Stimulated activated memory B cell treated with anti-CD40 and anti-IgM and Interleukin-4, amounts not matched to agents 10 μg/mL and 1 μg/mL and 100 μg/mL, for 72 hours (primary cell): ENCODE data around the gene NPR3.

Experiments
- ATAC-seq: fragments of 150-1000 bp; cut with Tn5 transposase; 2 replicates; pipeline ENCODE4 v1.10.0; 2021
- H3K27ac Mint-ChIP-seq: one replicate; pipeline ENCODE4 v1.8.0; 2022; ENCODE audit warnings: mild to moderate bottlenecking, mixed read lengths
- H3K27me3 Mint-ChIP-seq: one replicate; pipeline ENCODE4 v1.8.0; 2022; ENCODE audit warnings: mixed read lengths
- H3K36me3 Mint-ChIP-seq: one replicate; pipeline ENCODE4 v1.8.0; 2022; ENCODE audit warnings: mixed read lengths
- H3K4me1 Mint-ChIP-seq: one replicate; pipeline ENCODE4 v1.8.0; 2022; ENCODE audit warnings: mixed read lengths
- H3K4me3 Mint-ChIP-seq: one replicate; pipeline ENCODE4 v1.8.0; 2022; ENCODE audit warnings: mild to moderate bottlenecking, moderate library complexity, mixed read lengths
- H3K9me3 Mint-ChIP-seq: one replicate; pipeline ENCODE4 v1.8.0; 2022; ENCODE audit warnings: mixed read lengths

NPR3 gene

GRCh38 chr5:32770444-32770843, 59.3 kb downstream of the NPR3 start:
- no peaks in the 10 kb centered on the region for H3K36me3 Mint-ChIP-seq
- H3K27me3 Mint-ChIP-seq = peaks cover 12% of the 10 kb centered on the region
- H3K9me3 Mint-ChIP-seq = peaks cover 4% of the 10 kb centered on the region
- H3K4me1 Mint-ChIP-seq = no peaks in the 10 kb centered on the region
- H3K27ac Mint-ChIP-seq = no peak overlapping the region
- no peak overlapping the region for H3K4me3 Mint-ChIP-seq
- no peak for ATAC-seq

GRCh38 chr5:32771037-32771436, 59.9 kb downstream of the NPR3 start:
- Mint-ChIP-seq H3K27ac (no peak overlapping the region), H3K36me3 (no peaks in the 10 kb centered on the region), H3K4me1 (no peaks in the 10 kb centered on the region), H3K9me3 (peaks cover 4% of the 10 kb centered on the region), H3K27me3 (peaks cover 7% of the 10 kb centered on the region), H3K4me3 (no peak overlapping the region)
- no peak for ATAC-seq

DNA sequence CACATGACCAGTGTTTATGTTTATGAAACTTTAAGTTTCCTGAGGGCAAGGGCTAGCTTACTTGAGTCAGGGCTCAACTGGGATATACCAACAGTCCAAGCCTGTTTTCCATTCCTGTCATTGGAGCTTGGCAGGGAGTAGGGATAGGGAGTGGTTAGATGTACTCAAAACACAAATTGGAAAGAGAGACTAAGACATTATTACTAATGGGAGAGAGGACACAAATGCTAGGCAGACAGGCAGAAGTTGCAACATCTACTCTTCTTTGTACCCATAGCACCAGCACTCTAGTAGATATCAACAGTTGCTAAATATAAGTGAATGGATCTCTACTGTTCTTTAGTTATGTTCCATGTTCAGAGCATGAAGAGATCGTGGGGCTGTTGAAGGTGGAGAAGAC, 62.8 kb downstream of the NPR3 start:
- Mint-ChIP-seq H3K36me3 (no peaks in the 10 kb centered on the region), H3K9me3 (peaks cover 2% of the 10 kb centered on the region), H3K27ac (no peak overlapping the region), H3K4me3 (no peak overlapping the region), H3K27me3 (no peaks in the 10 kb centered on the region), H3K4me1 (no peaks in the 10 kb centered on the region)
- no peak for ATAC-seq

GRCh38 chr5:32776200-32776599, 65.1 kb downstream of the NPR3 start:
- Mint-ChIP-seq H3K9me3 (peaks cover 2% of the 10 kb centered on the region), H3K36me3 (no peaks in the 10 kb centered on the region), H3K4me1 (no peaks in the 10 kb centered on the region), H3K27me3 (no peaks in the 10 kb centered on the region), H3K27ac (no peak overlapping the region), H3K4me3 (no peak overlapping the region)
- no peak for ATAC-seq

- Mint-ChIP-seq H3K9me3 (no peaks in the 10 kb centered on the region), H3K27me3 (no peaks in the 10 kb centered on the region), H3K4me1 (no peaks in the 10 kb centered on the region), H3K36me3 (no peaks in the 10 kb centered on the region), H3K4me3 (no peak overlapping the region), H3K27ac (no peak overlapping the region)
- ATAC-seq = no peak
Measured at GRCh38 chr5:32777222-32777621, 66.1 kb downstream of the NPR3 start.

DNA sequence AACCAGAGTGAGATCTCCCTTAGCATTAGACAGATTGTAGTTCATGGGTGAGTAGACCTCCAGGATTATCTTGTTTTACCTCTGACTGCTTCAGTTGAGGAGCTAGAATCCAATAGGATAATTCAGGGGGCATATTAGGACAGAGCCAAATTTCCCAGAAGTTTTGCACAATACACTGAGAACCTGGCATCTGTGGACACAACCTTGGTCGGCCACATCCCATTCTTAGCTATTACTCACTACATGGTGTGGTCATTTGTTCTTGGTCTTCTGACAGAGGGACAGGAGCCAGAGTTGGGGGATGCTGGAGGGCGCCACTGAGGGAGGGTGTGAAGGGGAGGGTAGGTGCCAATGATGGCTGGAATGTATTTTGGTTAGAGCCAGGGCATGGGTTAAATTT, 66.6 kb downstream of the NPR3 start:
- ATAC-seq = no peak
- Mint-ChIP-seq H3K27me3 (no peaks in the 10 kb centered on the region), H3K9me3 (no peaks in the 10 kb centered on the region), H3K4me1 (no peaks in the 10 kb centered on the region), H3K27ac (no peak overlapping the region), H3K36me3 (no peaks in the 10 kb centered on the region), H3K4me3 (no peak overlapping the region)

DNA sequence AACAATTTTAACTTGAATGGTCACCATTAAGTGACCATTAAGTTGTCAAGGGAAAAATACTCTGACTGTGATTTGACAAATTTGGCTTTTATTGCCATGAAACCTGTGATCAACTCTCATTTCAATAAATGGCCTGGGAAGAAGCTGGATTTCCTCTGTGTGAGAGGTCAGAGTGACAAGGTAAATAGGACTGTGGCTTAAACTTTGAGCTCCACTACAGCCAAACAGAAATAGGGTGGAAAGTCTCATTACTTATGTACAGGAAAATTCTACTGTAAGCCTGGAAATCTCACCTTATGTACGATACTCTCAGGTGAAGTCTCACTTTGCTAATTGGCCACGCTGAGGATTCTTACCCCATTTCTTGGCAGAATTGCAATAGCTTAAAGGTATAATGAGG, 67.3 kb downstream of the NPR3 start:
- Mint-ChIP-seq H3K27ac (no peak overlapping the region), H3K4me3 (no peak overlapping the region), H3K9me3 (no peaks in the 10 kb centered on the region), H3K27me3 (no peaks in the 10 kb centered on the region), H3K36me3 (no peaks in the 10 kb centered on the region), H3K4me1 (no peaks in the 10 kb centered on the region)
- ATAC-seq = no peak

DNA sequence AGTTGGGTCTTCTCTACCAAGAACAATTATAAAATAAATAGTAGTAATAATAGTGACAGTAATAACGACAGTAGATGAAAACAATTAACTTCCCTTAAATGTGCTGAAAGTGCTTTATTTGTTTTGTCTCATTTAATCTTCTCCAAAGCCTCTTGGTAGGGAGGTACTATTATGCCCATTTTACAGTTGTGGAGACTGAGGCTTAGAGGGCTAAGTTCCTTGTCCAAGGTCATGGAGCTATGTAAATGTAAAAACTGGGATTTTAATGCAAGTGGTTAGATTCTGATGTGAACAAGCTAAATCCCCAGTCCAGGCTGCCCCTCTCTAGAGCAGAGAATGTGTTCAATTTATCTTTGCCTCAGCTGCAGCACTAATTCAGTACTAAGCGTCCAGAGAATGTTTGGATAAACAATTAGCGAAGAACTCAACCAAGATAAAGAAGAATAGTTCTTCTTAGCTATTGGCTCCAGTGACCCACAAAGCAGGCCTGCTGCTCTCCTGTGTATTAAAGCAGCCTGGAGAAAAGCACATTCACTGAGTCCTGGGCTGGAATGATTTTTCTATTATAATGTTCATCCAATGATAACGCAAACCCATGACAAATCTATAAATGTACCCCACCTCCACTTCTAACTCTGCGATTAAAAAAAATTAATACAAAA, 68.8 kb downstream of the NPR3 start:
- no peak for ATAC-seq
- Mint-ChIP-seq H3K27ac (no peak overlapping the region), H3K4me1 (no peaks in the 10 kb centered on the region), H3K27me3 (no peaks in the 10 kb centered on the region), H3K36me3 (no peaks in the 10 kb centered on the region), H3K9me3 (no peaks in the 10 kb centered on the region), H3K4me3 (no peak overlapping the region)

- Mint-ChIP-seq H3K9me3 (no peaks in the 10 kb centered on the region), H3K4me3 (no peak overlapping the region), H3K4me1 (no peaks in the 10 kb centered on the region), H3K27ac (no peak overlapping the region), H3K27me3 (no peaks in the 10 kb centered on the region), H3K36me3 (no peaks in the 10 kb centered on the region)
- no peak for ATAC-seq
Measured at GRCh38 chr5:32780508-32780919, 69.4 kb downstream of the NPR3 start.

DNA sequence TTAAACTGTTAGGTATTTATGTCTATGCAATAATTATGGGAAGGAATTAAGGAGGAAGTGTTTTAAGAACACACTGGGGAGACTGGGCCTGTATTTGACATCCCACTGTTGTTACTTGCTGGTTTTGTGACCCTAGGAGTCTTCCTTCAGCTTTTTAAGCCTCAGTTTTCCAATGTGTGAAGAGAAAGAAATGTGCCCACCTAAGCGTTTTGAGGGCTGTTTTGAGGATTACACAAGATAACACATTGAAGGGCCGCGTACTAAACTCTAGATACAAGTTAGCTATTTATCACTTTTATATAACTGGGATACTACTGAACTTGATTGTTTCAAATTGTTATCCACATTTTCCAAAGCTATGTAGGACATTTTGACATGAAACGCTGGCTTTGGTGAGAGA, 72.5 kb downstream of the NPR3 start:
- Mint-ChIP-seq H3K4me3 (no peak overlapping the region), H3K27ac (no peak overlapping the region), H3K36me3 (no peaks in the 10 kb centered on the region), H3K4me1 (no peaks in the 10 kb centered on the region), H3K9me3 (no peaks in the 10 kb centered on the region), H3K27me3 (no peaks in the 10 kb centered on the region)
- ATAC-seq = no peak

- no peaks in the 10 kb centered on the region for H3K4me1 Mint-ChIP-seq
- no peaks in the 10 kb centered on the region for H3K27me3 Mint-ChIP-seq
- H3K36me3 Mint-ChIP-seq = no peaks in the 10 kb centered on the region
- no peak overlapping the region for H3K4me3 Mint-ChIP-seq
- H3K27ac Mint-ChIP-seq = no peak overlapping the region
- H3K9me3 Mint-ChIP-seq = no peaks in the 10 kb centered on the region
- ATAC-seq = no peak
Measured at GRCh38 chr5:32785611-32786254, 74.6 kb downstream of the NPR3 start.

DNA sequence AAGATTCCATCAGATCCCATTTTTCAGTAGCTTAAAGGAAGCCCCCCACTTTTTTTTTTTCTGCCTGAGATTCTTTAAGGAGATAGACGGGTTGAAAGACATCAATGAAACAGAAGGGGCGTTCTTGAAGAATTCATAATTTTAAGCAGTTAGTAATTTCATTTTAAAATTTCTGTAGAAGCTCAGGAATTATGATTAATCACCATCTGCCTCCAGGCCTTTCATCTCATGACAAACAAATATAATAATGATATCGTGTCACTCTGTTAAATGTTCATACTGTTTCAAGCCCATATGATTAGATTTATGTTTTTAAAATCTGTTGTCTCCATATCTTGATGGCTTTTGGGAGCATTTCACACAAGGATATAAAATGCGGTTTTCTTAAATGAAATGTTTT, 75.2 kb downstream of the NPR3 start:
- Mint-ChIP-seq H3K4me3 (no peak overlapping the region), H3K9me3 (no peaks in the 10 kb centered on the region), H3K27me3 (no peaks in the 10 kb centered on the region), H3K27ac (no peak overlapping the region), H3K36me3 (no peaks in the 10 kb centered on the region), H3K4me1 (no peaks in the 10 kb centered on the region)
- ATAC-seq = no peak

DNA sequence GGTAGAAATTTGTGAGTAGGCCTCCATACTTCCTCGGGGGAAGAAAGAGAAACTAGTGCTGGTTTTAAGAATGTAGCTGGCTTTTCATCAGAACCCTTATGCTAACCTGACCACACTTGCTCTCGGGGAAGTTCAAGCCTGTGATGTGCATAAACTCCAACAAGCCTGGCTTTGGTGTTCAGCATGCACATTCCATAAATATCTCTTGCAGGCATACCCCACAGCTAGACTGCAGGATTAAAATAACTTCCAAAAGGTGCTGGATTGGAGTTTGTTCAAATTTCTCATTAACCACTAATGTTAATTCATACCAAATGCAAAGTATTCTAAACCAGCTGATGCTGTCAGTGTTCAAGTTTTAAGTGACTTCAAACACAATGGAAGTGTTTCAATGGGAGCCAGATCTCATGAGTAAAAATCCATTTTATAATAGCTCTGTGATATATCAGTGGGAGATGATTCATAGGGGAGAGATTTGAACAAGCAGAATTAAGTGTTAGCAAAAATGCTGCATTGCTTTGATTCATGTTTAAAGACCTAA, 79.4 kb downstream of the NPR3 start:
- H3K27me3 Mint-ChIP-seq = no peaks in the 10 kb centered on the region
- no peak overlapping the region for H3K4me3 Mint-ChIP-seq
- H3K9me3 Mint-ChIP-seq = no peaks in the 10 kb centered on the region
- H3K4me1 Mint-ChIP-seq = no peaks in the 10 kb centered on the region
- H3K36me3 Mint-ChIP-seq = no peaks in the 10 kb centered on the region
- no peak for ATAC-seq
- H3K27ac Mint-ChIP-seq = no peak overlapping the region

- H3K9me3 Mint-ChIP-seq = no peaks in the 10 kb centered on the region
- no peaks in the 10 kb centered on the region for H3K4me1 Mint-ChIP-seq
- H3K27me3 Mint-ChIP-seq = no peaks in the 10 kb centered on the region
- no peaks in the 10 kb centered on the region for H3K36me3 Mint-ChIP-seq
- H3K27ac Mint-ChIP-seq = no peak overlapping the region
- H3K4me3 Mint-ChIP-seq = no peak overlapping the region
- ATAC-seq = no peak
Measured at GRCh38 chr5:32791536-32792243, 80.6 kb downstream of the NPR3 start.

- H3K4me1 Mint-ChIP-seq = no peaks in the 10 kb centered on the region
- ATAC-seq = no peak
- H3K9me3 Mint-ChIP-seq = no peaks in the 10 kb centered on the region
- H3K4me3 Mint-ChIP-seq = no peak overlapping the region
- H3K36me3 Mint-ChIP-seq = no peaks in the 10 kb centered on the region
- H3K27ac Mint-ChIP-seq = no peak overlapping the region
- H3K27me3 Mint-ChIP-seq = no peaks in the 10 kb centered on the region
Measured at GRCh38 chr5:32794086-32794485, 83.0 kb downstream of the NPR3 start.

DNA sequence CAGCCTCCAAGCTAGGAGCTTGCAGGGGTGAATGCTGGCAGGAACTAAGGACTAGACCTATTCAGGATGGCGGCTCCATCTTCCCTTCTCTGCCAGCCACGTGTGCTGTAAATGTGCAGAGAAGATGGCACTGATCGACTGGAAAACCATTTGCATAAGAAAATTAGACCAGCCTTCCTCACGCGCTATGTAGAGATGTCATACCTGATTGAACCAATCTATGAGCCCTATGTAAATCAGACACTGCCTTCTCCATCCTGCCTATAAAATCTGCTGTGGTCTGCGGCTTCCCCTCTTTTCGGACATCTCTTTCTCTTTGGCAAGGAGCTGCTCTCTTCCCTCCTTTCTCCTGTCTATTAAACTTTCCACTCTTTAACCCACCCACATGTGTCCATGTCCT, 91.6 kb downstream of the NPR3 start:
- Mint-ChIP-seq H3K4me3 (no peak overlapping the region), H3K4me1 (no peaks in the 10 kb centered on the region), H3K27me3 (no peaks in the 10 kb centered on the region), H3K9me3 (peaks cover 19% of the 10 kb centered on the region), H3K27ac (no peak overlapping the region), H3K36me3 (no peaks in the 10 kb centered on the region)
- no peak for ATAC-seq
